ENCODE data around the gene LSM7.

Gene LSM7

GRCh38 chr19:2277138-2277537 lies 51.2 kb downstream of the LSM7 start:
- Histone ChIP-seq H3K36me3 (ENCODE audit: insufficient read depth, insufficient read length, low read length) (peaks cover 25% of the 10 kb centered on the region), H3K4me1 (ENCODE audit: insufficient read depth, insufficient read length) (peaks cover 25% of the 10 kb centered on the region), H3K9ac (ENCODE audit: insufficient read length, low read depth) (no peak overlapping the region), H3K9me3 (ENCODE audit: insufficient read depth, low read length) (no peaks in the 10 kb centered on the region), H3K27me3 (ENCODE audit: insufficient read depth, insufficient read length) (peaks cover 7% of the 10 kb centered on the region), H3K4me3 (ENCODE audit: insufficient read length, low read depth) (no peak overlapping the region)
- no peak for DNase-seq (ENCODE audit: low read depth, low spot score)
- no peak for TF ChIP-seq YY1 (IDR thresholded peaks at IDR 0.05; ENCODE audit: insufficient read depth, insufficient read length)
- no peak for TF ChIP-seq ZNF274 (IDR thresholded peaks at IDR 0.05; ENCODE audit: low read depth, low read length)
- TF ChIP-seq SUZ12 (IDR thresholded peaks at IDR 0.05; ENCODE audit: extremely low read depth, insufficient read depth, insufficient read length): no peak

DNA sequence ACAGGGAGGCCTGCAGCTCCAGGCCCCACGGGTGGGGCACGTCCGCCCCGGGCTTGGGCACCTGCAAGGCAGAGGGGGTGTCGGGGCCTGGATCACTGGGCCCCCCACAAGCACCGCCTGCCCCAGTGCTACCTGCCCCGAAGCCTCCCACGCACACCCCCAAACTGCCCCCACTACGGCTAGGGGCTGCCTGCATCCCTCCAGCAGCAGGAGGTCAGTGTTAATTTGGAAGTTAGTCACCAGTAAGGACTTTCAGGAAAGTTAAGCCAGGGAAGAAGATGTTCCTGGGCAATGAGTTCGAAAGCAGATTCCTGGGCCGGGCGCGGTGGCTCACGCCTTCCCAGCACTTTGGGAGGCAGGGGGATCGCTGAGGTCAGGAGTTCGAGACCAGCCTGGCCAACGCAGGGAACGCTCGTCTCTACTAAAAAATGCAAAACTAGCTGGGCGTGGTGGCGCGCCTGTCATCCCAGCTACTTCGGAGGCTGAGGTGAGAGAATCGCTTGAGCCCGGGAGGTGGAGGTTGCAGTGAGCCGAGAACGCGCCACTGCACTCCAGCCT lies 51.9 kb downstream of the LSM7 start:
- Histone ChIP-seq H3K4me3 (ENCODE audit: insufficient read length, low read depth) (no peak overlapping the region), H3K9me3 (ENCODE audit: insufficient read depth, low read length) (no peaks in the 10 kb centered on the region), H3K9ac (ENCODE audit: insufficient read length, low read depth) (peak overlapping the region; percentile 42), H3K36me3 (ENCODE audit: insufficient read depth, insufficient read length, low read length) (peaks cover 30% of the 10 kb centered on the region), H3K4me1 (ENCODE audit: insufficient read depth, insufficient read length) (peaks cover 29% of the 10 kb centered on the region), H3K27me3 (ENCODE audit: insufficient read depth, insufficient read length) (peaks cover under 1% of the 10 kb centered on the region)
- no peak for TF ChIP-seq ZNF274 (IDR thresholded peaks at IDR 0.05; ENCODE audit: low read depth, low read length)
- TF ChIP-seq YY1 (IDR thresholded peaks at IDR 0.05; ENCODE audit: insufficient read depth, insufficient read length): no peak
- no peak for TF ChIP-seq SUZ12 (IDR thresholded peaks at IDR 0.05; ENCODE audit: extremely low read depth, insufficient read depth, insufficient read length)
- no peak for DNase-seq (ENCODE audit: low read depth, low spot score)

DNA sequence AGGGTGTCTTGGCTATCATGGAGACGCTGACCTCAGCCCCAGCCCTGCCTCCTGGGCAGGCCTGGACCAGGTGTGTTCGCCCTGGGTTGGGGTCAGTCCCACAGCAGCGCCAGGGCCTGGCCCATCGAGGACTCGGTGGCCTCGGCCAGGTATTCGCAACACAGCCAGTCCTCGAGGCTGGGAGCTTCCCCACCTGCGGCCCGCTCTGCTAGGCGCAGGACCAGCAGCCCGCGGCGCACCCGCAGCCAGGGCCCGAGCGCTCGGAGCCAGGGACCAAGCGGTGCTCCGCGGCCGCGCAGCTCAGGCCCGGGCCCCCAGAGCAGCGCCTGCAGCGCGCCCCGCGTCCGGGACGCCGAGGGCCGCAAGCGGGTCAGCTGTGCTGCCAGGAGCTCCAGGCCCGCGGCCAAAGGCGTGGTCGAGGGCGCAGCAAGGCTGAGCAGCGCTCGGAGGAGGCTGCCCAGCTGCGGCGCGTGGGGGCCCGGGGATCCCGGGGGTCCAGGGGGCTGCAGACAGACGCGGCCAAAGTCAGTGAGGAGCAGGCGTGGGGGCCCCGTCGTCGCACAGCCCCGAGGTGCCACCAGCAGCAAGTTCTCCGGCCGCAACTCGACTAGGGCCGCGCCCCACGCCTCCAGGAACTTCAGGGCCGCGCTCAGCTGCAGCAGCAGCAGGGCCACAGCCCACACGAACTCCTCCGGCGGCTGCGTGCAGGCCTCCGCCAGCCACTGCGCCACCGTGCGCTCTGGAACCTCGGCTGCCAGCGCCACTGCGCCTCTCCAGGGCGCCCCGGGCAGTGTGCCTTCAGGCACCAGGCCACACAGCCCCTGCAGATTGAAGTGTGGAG lies 52.6 kb downstream of the LSM7 start:
- no peak for DNase-seq (ENCODE audit: low read depth, low spot score)
- TF ChIP-seq SUZ12 (IDR thresholded peaks at IDR 0.05; ENCODE audit: extremely low read depth, insufficient read depth, insufficient read length) (no peak), YY1 (IDR thresholded peaks at IDR 0.05; ENCODE audit: insufficient read depth, insufficient read length) (no peak), ZNF274 (IDR thresholded peaks at IDR 0.05; ENCODE audit: low read depth, low read length) (no peak)
- Histone ChIP-seq H3K9me3 (ENCODE audit: insufficient read depth, low read length) (no peaks in the 10 kb centered on the region), H3K36me3 (ENCODE audit: insufficient read depth, insufficient read length, low read length) (peaks cover 37% of the 10 kb centered on the region), H3K27me3 (ENCODE audit: insufficient read depth, insufficient read length) (no peaks in the 10 kb centered on the region), H3K9ac (ENCODE audit: insufficient read length, low read depth) (peak overlapping the region; percentile 42), H3K4me1 (ENCODE audit: insufficient read depth, insufficient read length) (peaks cover 30% of the 10 kb centered on the region), H3K4me3 (ENCODE audit: insufficient read length, low read depth) (no peak overlapping the region)

DNA sequence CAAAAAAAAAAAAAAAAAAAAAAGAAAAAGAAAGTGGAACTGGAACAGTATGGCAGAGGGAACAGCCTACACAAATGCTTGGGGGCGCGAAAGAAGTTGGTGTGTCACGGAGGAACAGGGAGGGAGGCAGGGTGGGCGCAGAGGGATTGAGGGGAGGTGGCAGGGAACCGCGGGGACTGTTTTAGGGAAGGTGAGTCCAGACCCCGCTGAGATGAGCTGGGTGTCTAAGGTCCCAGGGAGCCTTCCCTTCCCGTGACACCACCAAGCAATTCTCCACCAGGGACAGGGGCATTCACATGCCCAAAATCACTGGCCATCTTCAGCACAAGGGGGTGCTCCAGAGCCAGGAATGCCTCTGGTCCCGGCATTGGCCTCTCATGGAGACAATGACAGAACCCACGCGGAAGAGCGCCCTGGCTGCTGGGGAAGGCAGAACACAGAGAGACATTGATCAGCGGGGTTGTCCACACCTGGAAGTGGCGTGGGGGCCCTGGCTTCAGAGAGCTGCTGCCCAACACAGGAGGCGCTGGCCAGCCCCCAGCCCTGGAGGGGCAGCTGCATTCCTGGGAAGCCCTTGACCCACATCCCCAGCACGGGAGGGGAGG lies 53.4 kb downstream of the LSM7 start:
- H3K4me1 ChIP-seq (ENCODE audit: insufficient read depth, insufficient read length): peaks cover 30% of the 10 kb centered on the region
- peaks cover 43% of the 10 kb centered on the region for H3K36me3 ChIP-seq (ENCODE audit: insufficient read depth, insufficient read length, low read length)
- H3K9ac ChIP-seq (ENCODE audit: insufficient read length, low read depth): peak overlapping the region; percentile 42
- DNase-seq (ENCODE audit: low read depth, low spot score): no peak
- no peaks in the 10 kb centered on the region for H3K27me3 ChIP-seq (ENCODE audit: insufficient read depth, insufficient read length)
- no peak overlapping the region for H3K4me3 ChIP-seq (ENCODE audit: insufficient read length, low read depth)
- H3K9me3 ChIP-seq (ENCODE audit: insufficient read depth, low read length): no peaks in the 10 kb centered on the region
- TF ChIP-seq YY1 (IDR thresholded peaks at IDR 0.05; ENCODE audit: insufficient read depth, insufficient read length) (no peak), SUZ12 (IDR thresholded peaks at IDR 0.05; ENCODE audit: extremely low read depth, insufficient read depth, insufficient read length) (no peak), ZNF274 (IDR thresholded peaks at IDR 0.05; ENCODE audit: low read depth, low read length) (no peak)

GRCh38 chr19:2274185-2274711 lies 54.1 kb downstream of the LSM7 start:
- peak overlapping the region; percentile 16 for H3K9ac ChIP-seq (ENCODE audit: insufficient read length, low read depth)
- H3K4me3 ChIP-seq (ENCODE audit: insufficient read length, low read depth): no peak overlapping the region

GRCh38 chr19:2273356-2274184 lies 54.8 kb downstream of the LSM7 start:
- H3K4me3 ChIP-seq (ENCODE audit: insufficient read length, low read depth): peak overlapping the region; percentile 13
- peaks cover 43% of the 10 kb centered on the region for H3K36me3 ChIP-seq (ENCODE audit: insufficient read depth, insufficient read length, low read length)
- TF ChIP-seq ZNF274 (IDR thresholded peaks at IDR 0.05; ENCODE audit: low read depth, low read length): no peak
- no peak for TF ChIP-seq SUZ12 (IDR thresholded peaks at IDR 0.05; ENCODE audit: extremely low read depth, insufficient read depth, insufficient read length)
- no peak for TF ChIP-seq YY1 (IDR thresholded peaks at IDR 0.05; ENCODE audit: insufficient read depth, insufficient read length)
- H3K9me3 ChIP-seq (ENCODE audit: insufficient read depth, low read length): no peaks in the 10 kb centered on the region
- H3K4me1 ChIP-seq (ENCODE audit: insufficient read depth, insufficient read length): peaks cover 30% of the 10 kb centered on the region
- DNase-seq (ENCODE audit: low read depth, low spot score): peak; percentile 80
- no peaks in the 10 kb centered on the region for H3K27me3 ChIP-seq (ENCODE audit: insufficient read depth, insufficient read length)
- H3K9ac ChIP-seq (ENCODE audit: insufficient read length, low read depth): peak overlapping the region; percentile 57

More at GRCh38 chr19:2274185-2274711, 54.1 kb downstream of the LSM7 start:
- no peak for TF ChIP-seq YY1 (IDR thresholded peaks at IDR 0.05; ENCODE audit: insufficient read depth, insufficient read length)
- TF ChIP-seq ZNF274 (IDR thresholded peaks at IDR 0.05; ENCODE audit: low read depth, low read length): no peak
- no peak for TF ChIP-seq SUZ12 (IDR thresholded peaks at IDR 0.05; ENCODE audit: extremely low read depth, insufficient read depth, insufficient read length)
- H3K4me1 ChIP-seq (ENCODE audit: insufficient read depth, insufficient read length): peaks cover 30% of the 10 kb centered on the region
- peaks cover 43% of the 10 kb centered on the region for H3K36me3 ChIP-seq (ENCODE audit: insufficient read depth, insufficient read length, low read length)
- no peak for DNase-seq (ENCODE audit: low read depth, low spot score)
- H3K9me3 ChIP-seq (ENCODE audit: insufficient read depth, low read length): no peaks in the 10 kb centered on the region
- H3K27me3 ChIP-seq (ENCODE audit: insufficient read depth, insufficient read length): no peaks in the 10 kb centered on the region

All from NT2/D1 (cell line).